H9 (cell line): ENCODE results near the gene PPIP5K2. TPM values are rescaled to one million over a fixed set of nuclear protein-coding genes. Genes with fewer than 3 reads are reported as not detected.

Source experiments
- DNase-seq: peaks from one replicate; pipeline ENCODE4 v3.0.0-alpha.2; 2017
- H2AFZ ChIP-seq: one replicate; pipeline ENCODE4 v1.6.1; 2013; ENCODE audit warnings: mild to moderate bottlenecking, low read length, control low read depth, moderate library complexity
- H2AK5ac ChIP-seq: 2 replicates; pipeline ENCODE4 v1.6.1; 2013; ENCODE audit warnings: low read length, control low read depth, mixed read lengths; ENCODE audit not compliant: insufficient read length
- H2BK120ac ChIP-seq: one replicate; pipeline ENCODE4 v1.6.1; 2013; ENCODE audit warnings: low read depth, mild to moderate bottlenecking, low read length, control low read depth, inconsistent platforms; ENCODE audit not compliant: poor library complexity, severe bottlenecking
- H2BK12ac ChIP-seq: 2 replicates; pipeline ENCODE4 v1.6.1; 2013; ENCODE audit warnings: low read length, control low read depth, mixed read lengths, low read depth; ENCODE audit not compliant: insufficient read length
- H2BK15ac ChIP-seq: 2 replicates; pipeline ENCODE4 v1.6.1; 2013; ENCODE audit warnings: low read depth, low read length, control low read depth
- H2BK20ac ChIP-seq: one replicate; pipeline ENCODE4 v1.6.1; 2013; ENCODE audit warnings: low read depth, mild to moderate bottlenecking, low read length, control low read depth, inconsistent platforms; ENCODE audit not compliant: poor library complexity, severe bottlenecking
- H2BK5ac ChIP-seq: 2 replicates; pipeline ENCODE4 v1.6.1; 2013; ENCODE audit warnings: low read length, control low read depth, mixed read lengths; ENCODE audit not compliant: insufficient read length
- H3K14ac ChIP-seq: 2 replicates; pipeline ENCODE4 v1.6.1; 2013; ENCODE audit warnings: low read length, control low read depth; ENCODE audit not compliant: insufficient read depth
- H3K18ac ChIP-seq: 2 replicates; pipeline ENCODE4 v1.6.1; 2013; ENCODE audit warnings: low read depth, mild to moderate bottlenecking, mixed read lengths, low read length, control low read depth; ENCODE audit not compliant: insufficient read length
- H3K23ac ChIP-seq: 2 replicates; pipeline ENCODE4 v1.6.1; 2013; ENCODE audit warnings: low read length, control low read depth, mixed read lengths, low read depth; ENCODE audit not compliant: insufficient read length
- H3K23me2 ChIP-seq: 2 replicates; pipeline ENCODE4 v1.6.1; 2013; ENCODE audit warnings: low read depth, mild to moderate bottlenecking, mixed read lengths, low read length, control low read depth; ENCODE audit not compliant: insufficient read length, poor library complexity, severe bottlenecking
- H3K27ac ChIP-seq: 2 replicates; pipeline ENCODE4 v1.5.1; 2013; ENCODE audit warnings: low read length, control low read depth, mixed read lengths, low read depth; ENCODE audit not compliant: insufficient read length
- H3K27me3 ChIP-seq: 2 replicates; pipeline ENCODE4 v1.6.1; 2013; ENCODE audit warnings: low read length, control low read depth, inconsistent platforms; ENCODE audit not compliant: insufficient read depth
- H3K4ac ChIP-seq: 2 replicates; pipeline ENCODE4 v1.6.1; 2013; ENCODE audit warnings: low read depth, mild to moderate bottlenecking, control low read depth, inconsistent platforms, low read length, moderate library complexity
- H3K4me1 ChIP-seq: 2 replicates; pipeline ENCODE4 v1.6.1; 2013; ENCODE audit warnings: low read length, control low read depth, inconsistent platforms; ENCODE audit not compliant: insufficient read depth
- H3K4me2 ChIP-seq: 2 replicates; pipeline ENCODE4 v1.6.1; 2013; ENCODE audit warnings: low read length, control low read depth, mixed read lengths; ENCODE audit not compliant: insufficient read length, insufficient read depth
- H3K56ac ChIP-seq: 2 replicates; pipeline ENCODE4 v1.6.1; 2013; ENCODE audit warnings: low read depth, mild to moderate bottlenecking, mixed read lengths, low read length, control low read depth; ENCODE audit not compliant: insufficient read length
- H3K79me1 ChIP-seq: 2 replicates; pipeline ENCODE4 v1.6.1; 2013; ENCODE audit warnings: low read depth, mild to moderate bottlenecking, moderate library complexity, low read length, control low read depth, inconsistent platforms; ENCODE audit not compliant: insufficient read depth, poor library complexity, severe bottlenecking
- H3K79me2 ChIP-seq: 2 replicates; pipeline ENCODE4 v1.6.1; 2013; ENCODE audit warnings: low read length, control low read depth, inconsistent platforms; ENCODE audit not compliant: insufficient read depth
- H3K9ac ChIP-seq: 2 replicates; pipeline ENCODE4 v1.6.1; 2013; ENCODE audit warnings: low read length, control low read depth, mixed read lengths; ENCODE audit not compliant: insufficient read length; ENCODE audit errors: extremely low read depth
- H3K9me3 ChIP-seq: one replicate; pipeline ENCODE4 v1.6.1; 2013; ENCODE audit warnings: low read depth, low read length, inconsistent platforms; ENCODE audit not compliant: control insufficient read depth
- H3T11ph ChIP-seq: one replicate; pipeline ENCODE4 v1.6.1; 2013; ENCODE audit warnings: mild to moderate bottlenecking, low read length, control low read depth, inconsistent platforms
- H4K20me1 ChIP-seq: one replicate; pipeline ENCODE4 v1.6.1; 2013; ENCODE audit not compliant: control insufficient read depth, insufficient read length, insufficient read depth
- H4K5ac ChIP-seq: 2 replicates; pipeline ENCODE4 v1.6.1; 2013; ENCODE audit warnings: low read depth, mild to moderate bottlenecking, mixed read lengths, low read length, control low read depth; ENCODE audit not compliant: insufficient read length
- H4K8ac ChIP-seq: replicated peaks from 2 replicates; pipeline ENCODE4 v1.6.1; 2013; ENCODE audit warnings: low read length, control low read depth, mixed read lengths, low read depth; ENCODE audit not compliant: insufficient read length
- H4K91ac ChIP-seq: 2 replicates; pipeline ENCODE4 v1.6.1; 2013; ENCODE audit warnings: low read depth, mild to moderate bottlenecking, moderate library complexity, mixed read lengths, low read length, control low read depth; ENCODE audit not compliant: insufficient read length
- H3K27ac Mint-ChIP-seq, 3 experiments: 2 replicates in 2 of 3; 3 replicates in 1 of 3; pipeline ENCODE4 v1.8.0; 2020 to 2021; ENCODE audit warnings: mixed read lengths in 3 of 3, mild to moderate bottlenecking in 1 of 3, moderate library complexity in 1 of 3
- H3K27me3 Mint-ChIP-seq: 2 replicates; pipeline ENCODE4 v1.8.0; 2021; ENCODE audit warnings: low read depth, mild to moderate bottlenecking, moderate library complexity, mixed read lengths
- H3K36me3 Mint-ChIP-seq, 3 experiments: 2 replicates in 2 of 3; 3 replicates in 1 of 3; pipeline ENCODE4 v1.8.0; 2020 to 2021; ENCODE audit warnings: low read depth in 3 of 3, mixed read lengths in 3 of 3; ENCODE audit not compliant: insufficient read depth in 1 of 3
- H3K4me1 Mint-ChIP-seq, 2 experiments: 2 replicates each; pipeline ENCODE4 v1.8.0; 2020; ENCODE audit warnings: mixed read lengths in 2 of 2
- H3K4me3 Mint-ChIP-seq, 2 experiments: 2 replicates in 1 of 2; 3 replicates in 1 of 2; pipeline ENCODE4 v1.8.0; 2020 to 2021; ENCODE audit warnings: mild to moderate bottlenecking in 2 of 2, mixed read lengths in 2 of 2, moderate library complexity in 1 of 2
- H3K9me3 Mint-ChIP-seq, 2 experiments: 2 replicates in 1 of 2; 3 replicates in 1 of 2; pipeline ENCODE4 v1.8.0; 2020; ENCODE audit warnings: mild to moderate bottlenecking in 2 of 2, mixed read lengths in 2 of 2, moderate library complexity in 1 of 2
- CTCF ChIP-seq: fragments of 200-600 bp; sonication (generic); conservative IDR thresholded peaks from 3 replicates; pipeline ENCODE4 v1.8.0; 2021; ENCODE audit warnings: antibody characterized with exemption, mild to moderate bottlenecking
- WGBS: extraction: QIAGEN DNeasy Blood & Tissue Kit; methylation state at CpG from one replicate; pipeline ENCODE4 v1.1.7; 2013; ENCODE audit warnings: missing lambda C conversion rate, low lambda C conversion rate, mixed read lengths; ENCODE audit not compliant: insufficient read length; ENCODE audit errors: extremely low coverage; 5-methylcytosine and 5-hydroxymethylcytosine counted together
- total RNA-seq: library from RNA; stranded (reverse); gene quantifications from 2 replicates; pipeline ENCODE4 v1.2.1, GENCODE V29; 2021

The PPIP5K2 gene
- total RNA-seq, 1 experiment from 2014 or later = 43.8 TPM

GRCh38 chr5:103177543-103177942 lies 57.4 kb downstream of the PPIP5K2 start:
- no peaks in the 10 kb centered on the region for H3K9me3 ChIP-seq
- no peak overlapping the region for H2BK5ac ChIP-seq
- H3K9ac ChIP-seq = no peak overlapping the region
- Mint-ChIP-seq H3K4me1 (peaks cover 0 to 6% of the 10 kb centered on the region in 2 experiments; a peak in 2 of 4 replicates), H3K27ac (no peak overlapping the region), H3K4me3 (no peak overlapping the region), H3K36me3 (peaks cover 2 to 4% (median 4%) of the 10 kb centered on the region in 3 experiments; a peak in 3 of 7 replicates), H3K27me3 (no peaks in the 10 kb centered on the region), H3K9me3 (no peaks in the 10 kb centered on the region)
- no peak overlapping the region for H3T11ph ChIP-seq
- H4K8ac ChIP-seq = no peak overlapping the region
- H4K5ac ChIP-seq = no peak overlapping the region
- no peak overlapping the region for H3K4me2 ChIP-seq
- H3K79me2 ChIP-seq = no peaks in the 10 kb centered on the region
- no peak overlapping the region for H4K91ac ChIP-seq
- H3K23ac ChIP-seq = no peak overlapping the region
- H2BK20ac ChIP-seq = no peak overlapping the region
- no peak overlapping the region for H3K4ac ChIP-seq
- H2AFZ ChIP-seq = no peak overlapping the region
- TF ChIP-seq CTCF = no peak
- no peak for DNase-seq
- H2AK5ac ChIP-seq = no peak overlapping the region
- no peak overlapping the region for H2BK120ac ChIP-seq
- H3K14ac ChIP-seq = no peak overlapping the region
- no CpG with 5 or more reads among the region's 4 CpGs for WGBS
- H3K23me2 ChIP-seq = no peaks in the 10 kb centered on the region
- H3K56ac ChIP-seq = no peak overlapping the region
- H2BK15ac ChIP-seq = no peak overlapping the region
- no peak overlapping the region for H3K18ac ChIP-seq
- H2BK12ac ChIP-seq = no peak overlapping the region
- no peaks in the 10 kb centered on the region for H3K79me1 ChIP-seq
- no peaks in the 10 kb centered on the region for H3K4me1 ChIP-seq
- no peak overlapping the region for H3K27ac ChIP-seq
- no peaks in the 10 kb centered on the region for H4K20me1 ChIP-seq
- H3K27me3 ChIP-seq = no peaks in the 10 kb centered on the region
